HL-60 (cell line): Measurements from ENCODE around the gene MYO6.

Source experiments
- DNase-seq, 2 experiments: peaks; one replicate each; pipeline ENCODE4 v3.0.0-alpha.2; 2010 to 2020; ENCODE audit warnings: low read depth in 1 of 2, low spot score in 1 of 2
- H3K27ac ChIP-seq: fragments of 250-450 bp; sonication (Bioruptor Pico); replicated peaks from 2 replicates; pipeline ENCODE4 v1.5.1; 2020; ENCODE audit warnings: mild to moderate bottlenecking, moderate library complexity
- H3K27me3 ChIP-seq: fragments of 250-450 bp; sonication (Bioruptor Pico); 2 replicates; pipeline ENCODE4 v1.5.1; 2021; ENCODE audit warnings: mild to moderate bottlenecking, moderate library complexity; ENCODE audit not compliant: insufficient read depth, poor library complexity, severe bottlenecking
- H3K4me3 ChIP-seq: replicated peaks from 2 replicates; pipeline ENCODE4 v1.5.1; 2011; ENCODE audit warnings: mild to moderate bottlenecking, control low read depth, low read length; ENCODE audit not compliant: insufficient read depth
- CTCF ChIP-seq: IDR thresholded peaks from one replicate; pipeline ENCODE4 v1.5.1; 2011; ENCODE audit warnings: low read length, control low read depth, inconsistent platforms; ENCODE audit not compliant: insufficient read depth
- GABPA ChIP-seq: IDR thresholded peaks from 2 replicates; pipeline ENCODE4 v1.6.1; 2012; ENCODE audit warnings: low read depth
- POLR2AphosphoS5 ChIP-seq: IDR thresholded peaks from 2 replicates; pipeline ENCODE4 v1.6.1; 2012; ENCODE audit warnings: low read depth
- REST ChIP-seq: IDR thresholded peaks from 2 replicates; pipeline ENCODE4 v1.6.1; 2012; ENCODE audit warnings: low read depth; ENCODE audit not compliant: insufficient replicate concordance
- SPI1 ChIP-seq: IDR thresholded peaks from 2 replicates; pipeline ENCODE4 v1.6.1; 2012; ENCODE audit warnings: low read depth, mild to moderate bottlenecking, borderline replicate concordance

MYO6 gene

GRCh38 chr6:75796723-75797122 lies 47.7 kb downstream of the MYO6 start:
- no peak overlapping the region for H3K27ac ChIP-seq
- no peak for DNase-seq
- no peak overlapping the region for H3K4me3 ChIP-seq
- no peaks in the 10 kb centered on the region for H3K27me3 ChIP-seq
- TF ChIP-seq POLR2AphosphoS5 (no peak), REST (no peak), SPI1 (no peak), CTCF (no peak), GABPA (no peak)

GRCh38 chr6:75800133-75800532 lies 51.1 kb downstream of the MYO6 start:
- Histone ChIP-seq H3K27me3 (no peaks in the 10 kb centered on the region), H3K27ac (no peak overlapping the region), H3K4me3 (no peak overlapping the region)
- TF ChIP-seq SPI1, result no peak
- no peak for DNase-seq

- no peak overlapping the region for H3K4me3 ChIP-seq
- DNase-seq, result no peak
- H3K27me3 ChIP-seq, result no peaks in the 10 kb centered on the region
- H3K27ac ChIP-seq, result no peak overlapping the region
- TF ChIP-seq CTCF, result no peak
- TF ChIP-seq SPI1, result no peak
- no peak for TF ChIP-seq GABPA
- TF ChIP-seq POLR2AphosphoS5, result no peak
- TF ChIP-seq REST, result no peak
Measured at GRCh38 chr6:75800708-75801505, 51.9 kb downstream of the MYO6 start.

- TF ChIP-seq REST, result no peak
- no peak for TF ChIP-seq SPI1
- TF ChIP-seq POLR2AphosphoS5, result no peak
- TF ChIP-seq GABPA, result no peak
- TF ChIP-seq CTCF, result no peak
- no peaks in the 10 kb centered on the region for H3K27me3 ChIP-seq
- H3K27ac ChIP-seq, result no peak overlapping the region
- DNase-seq, result no peak
- no peak overlapping the region for H3K4me3 ChIP-seq
Measured at GRCh38 chr6:75802366-75802765, 53.3 kb downstream of the MYO6 start.
